Spleen (tissue), 7 donors: ENCODE results near the gene ZNF319.

Experiments
- POLR2A ChIP-seq, 3 donors: fragments of 450-650 bp; IDR thresholded peaks; one replicate each; pipeline ENCODE4 v1.5.1; 2017; ENCODE audit warnings: antibody characterized with exemption in 3 of 3, mild to moderate bottlenecking in 1 of 3
- TF ChIP-seq, protein P1 (sequence below), 11 experiments: fragments of 200-600 bp in 7 of 11; fragments of 450-650 bp in 4 of 11; sonication (generic) in 4 of 11; IDR thresholded peaks in 8 of 11; conservative IDR thresholded peaks in 3 of 11; 1 replicate in 7 of 11; 2 replicates in 4 of 11; pipeline versions ENCODE4 v1.4.0 to v1.8.0; 2016 to 2021; ENCODE audit warnings: antibody characterized with exemption in 11 of 11, inconsistent platforms in 4 of 11, mild to moderate bottlenecking in 1 of 11
- donor health status: DM: no; HTN: no; CAD: no; lungs with moderate emphysema.
- donor health status: DM: no; HTN: no; CAD: no.
- donor health status: DM: no; HTN: no; CAD: no.

DNA sequence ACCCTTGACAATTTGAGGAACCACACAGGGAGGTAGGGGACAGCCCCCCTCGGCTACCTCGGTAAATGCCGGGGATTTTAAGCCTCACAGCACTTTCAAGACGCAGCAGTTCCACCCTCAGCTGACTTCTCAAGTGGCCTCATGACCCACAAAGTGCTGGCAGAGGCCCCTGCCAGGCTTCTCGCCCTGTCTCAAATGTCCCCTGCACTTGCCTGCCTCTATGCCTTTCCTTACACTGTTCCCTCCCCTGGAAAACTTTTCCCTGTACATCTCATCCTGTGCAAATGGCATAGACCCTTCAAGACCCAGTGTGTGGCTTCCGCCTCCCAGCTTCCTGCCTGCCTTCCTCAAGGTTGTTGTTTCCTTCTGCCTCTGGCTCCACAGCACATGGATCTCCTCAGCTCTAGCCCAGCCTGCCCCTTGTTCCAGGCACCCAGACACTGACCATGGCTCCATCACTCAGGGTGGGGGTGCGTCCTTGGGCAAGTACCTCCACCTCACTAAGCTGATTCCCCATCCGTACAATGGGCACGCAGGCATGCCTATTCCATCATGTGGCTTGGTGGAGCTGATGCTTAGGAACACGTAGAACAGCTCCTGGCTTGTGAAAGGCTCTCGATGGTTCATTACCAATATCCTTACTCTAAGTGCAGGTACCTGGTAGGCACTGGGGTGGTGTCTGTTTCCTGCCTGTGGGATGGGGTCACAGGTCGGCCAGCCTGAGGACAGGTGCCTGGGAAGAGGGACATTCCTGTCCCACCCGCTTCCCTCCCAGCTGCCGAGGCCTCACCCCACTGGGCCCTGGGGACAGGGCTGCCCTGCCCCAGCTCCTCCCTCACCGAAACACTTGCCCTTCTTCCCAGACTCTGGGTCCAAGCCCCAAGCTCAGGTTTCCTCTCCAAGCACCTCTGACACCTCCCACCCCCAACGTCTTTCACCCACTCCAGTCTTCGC is 49.0 kb upstream of the ZNF319 start:
- TF ChIP-seq, protein P1, sequence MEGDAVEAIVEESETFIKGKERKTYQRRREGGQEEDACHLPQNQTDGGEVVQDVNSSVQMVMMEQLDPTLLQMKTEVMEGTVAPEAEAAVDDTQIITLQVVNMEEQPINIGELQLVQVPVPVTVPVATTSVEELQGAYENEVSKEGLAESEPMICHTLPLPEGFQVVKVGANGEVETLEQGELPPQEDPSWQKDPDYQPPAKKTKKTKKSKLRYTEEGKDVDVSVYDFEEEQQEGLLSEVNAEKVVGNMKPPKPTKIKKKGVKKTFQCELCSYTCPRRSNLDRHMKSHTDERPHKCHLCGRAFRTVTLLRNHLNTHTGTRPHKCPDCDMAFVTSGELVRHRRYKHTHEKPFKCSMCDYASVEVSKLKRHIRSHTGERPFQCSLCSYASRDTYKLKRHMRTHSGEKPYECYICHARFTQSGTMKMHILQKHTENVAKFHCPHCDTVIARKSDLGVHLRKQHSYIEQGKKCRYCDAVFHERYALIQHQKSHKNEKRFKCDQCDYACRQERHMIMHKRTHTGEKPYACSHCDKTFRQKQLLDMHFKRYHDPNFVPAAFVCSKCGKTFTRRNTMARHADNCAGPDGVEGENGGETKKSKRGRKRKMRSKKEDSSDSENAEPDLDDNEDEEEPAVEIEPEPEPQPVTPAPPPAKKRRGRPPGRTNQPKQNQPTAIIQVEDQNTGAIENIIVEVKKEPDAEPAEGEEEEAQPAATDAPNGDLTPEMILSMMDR (IDR thresholded peaks at IDR 0.05 in 8 of 11, conservative IDR thresholded peaks at IDR 0.05 in 3 of 11) = no peak
- no peak for TF ChIP-seq POLR2A (IDR thresholded peaks at IDR 0.05)
